ENCODE measurements around the gene GOLGA3. TPM values are rescaled to one million over a fixed set of nuclear protein-coding genes. Genes with fewer than 3 reads are reported as not detected.

The GOLGA3 gene
- polyA plus RNA-seq, 1 experiment = 22.6 TPM

- Histone ChIP-seq H3K27ac (ENCODE audit: low read depth, low read length) (no peak overlapping the region), H3K4me3 (ENCODE audit: low read depth, low read length) (no peak overlapping the region), H3K27me3 (ENCODE audit: control insufficient read depth, insufficient read depth, low read length) (no peaks in the 10 kb centered on the region), H3K9me3 (ENCODE audit: control insufficient read depth, insufficient read depth, low read length) (peaks cover 14% of the 10 kb centered on the region)
- ChIA-PET POLR2A (no interaction called here), CTCF (no interaction called here)
- no peak for TF ChIP-seq CTCF (IDR thresholded peaks at IDR 0.05; ENCODE audit: low read depth, low read length)
- no peak for DNase-seq (ENCODE audit: low read depth, low spot score)
Measured at GRCh38 chr12:132729541-132730320, 98.9 kb downstream of the GOLGA3 start.

DNA sequence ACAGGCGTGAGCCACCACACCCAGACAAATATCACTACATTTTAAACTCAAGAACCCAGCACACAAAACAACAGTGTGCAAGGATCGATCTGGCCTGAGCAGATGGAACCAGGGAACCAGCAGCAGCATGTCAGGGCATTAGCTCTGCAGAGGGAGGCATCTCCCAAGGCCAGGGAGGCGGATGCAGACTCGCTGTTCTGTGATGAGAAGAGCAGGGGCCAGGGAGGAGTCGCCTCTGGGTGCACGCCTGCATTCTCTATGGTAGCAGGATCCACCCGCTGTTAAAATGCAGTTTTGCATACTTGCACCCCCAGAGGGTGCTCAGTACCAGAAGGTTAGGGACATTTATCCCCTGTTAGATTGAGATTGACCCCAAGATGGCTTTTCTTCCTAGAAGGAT is 100.2 kb downstream of the GOLGA3 start:
- DNase-seq (ENCODE audit: low read depth, low spot score) = no peak
- no peaks in the 10 kb centered on the region for H3K27me3 ChIP-seq (ENCODE audit: control insufficient read depth, insufficient read depth, low read length)
- TF ChIP-seq CTCF (IDR thresholded peaks at IDR 0.05; ENCODE audit: low read depth, low read length) = no peak
- no peak overlapping the region for H3K4me3 ChIP-seq (ENCODE audit: low read depth, low read length)
- H3K9me3 ChIP-seq (ENCODE audit: control insufficient read depth, insufficient read depth, low read length) = peaks cover 14% of the 10 kb centered on the region
- ChIA-PET POLR2A (no interaction called here), CTCF (no interaction called here)
- H3K27ac ChIP-seq (ENCODE audit: low read depth, low read length) = no peak overlapping the region

GRCh38 chr12:132727091-132727794 is 101.4 kb downstream of the GOLGA3 start:
- ChIA-PET POLR2A (no interaction called here), CTCF (no interaction called here)
- Histone ChIP-seq H3K4me3 (ENCODE audit: low read depth, low read length) (no peak overlapping the region), H3K9me3 (ENCODE audit: control insufficient read depth, insufficient read depth, low read length) (peaks cover 17% of the 10 kb centered on the region), H3K27me3 (ENCODE audit: control insufficient read depth, insufficient read depth, low read length) (no peaks in the 10 kb centered on the region), H3K27ac (ENCODE audit: low read depth, low read length) (no peak overlapping the region)
- no peak for DNase-seq (ENCODE audit: low read depth, low spot score)
- TF ChIP-seq CTCF (IDR thresholded peaks at IDR 0.05; ENCODE audit: low read depth, low read length) = no peak

DNA sequence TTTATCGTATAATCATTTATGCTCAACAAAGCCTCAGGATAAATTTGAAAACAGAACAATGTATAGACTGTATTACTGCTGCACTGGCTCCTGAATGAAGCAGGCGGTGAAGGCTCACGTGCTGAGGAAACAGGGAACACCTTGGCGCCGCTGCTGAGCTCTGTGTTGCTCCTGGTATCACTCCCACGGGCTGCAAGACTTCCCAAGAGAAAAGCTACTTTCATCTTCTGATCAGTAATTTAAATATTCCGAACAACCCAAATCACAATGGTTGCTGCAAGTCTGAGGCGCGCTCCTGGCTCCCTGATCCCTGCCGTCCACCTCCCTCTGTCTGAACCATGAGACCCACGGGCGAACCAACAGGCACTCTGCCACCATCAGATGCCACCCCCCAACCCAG is 102.3 kb downstream of the GOLGA3 start:
- Histone ChIP-seq H3K27ac (ENCODE audit: low read depth, low read length) (no peak overlapping the region), H3K27me3 (ENCODE audit: control insufficient read depth, insufficient read depth, low read length) (no peaks in the 10 kb centered on the region), H3K4me3 (ENCODE audit: low read depth, low read length) (no peak overlapping the region), H3K9me3 (ENCODE audit: control insufficient read depth, insufficient read depth, low read length) (peaks cover 17% of the 10 kb centered on the region)
- POLR2A ChIA-PET = no interaction called here
- CTCF ChIA-PET = no interaction called here
- no peak for TF ChIP-seq CTCF (IDR thresholded peaks at IDR 0.05; ENCODE audit: low read depth, low read length)
- no peak for DNase-seq (ENCODE audit: low read depth, low spot score)

GRCh38 chr12:132724506-132725241 is 104.0 kb downstream of the GOLGA3 start:
- Histone ChIP-seq H3K27me3 (ENCODE audit: control insufficient read depth, insufficient read depth, low read length) (no peaks in the 10 kb centered on the region), H3K27ac (ENCODE audit: low read depth, low read length) (no peak overlapping the region), H3K9me3 (ENCODE audit: control insufficient read depth, insufficient read depth, low read length) (peaks cover 6% of the 10 kb centered on the region; the same call in 1 of the 2 replicates), H3K4me3 (ENCODE audit: low read depth, low read length) (no peak overlapping the region)
- no peak for DNase-seq (ENCODE audit: low read depth, low spot score)
- CTCF ChIA-PET = no interaction called here
- TF ChIP-seq CTCF (IDR thresholded peaks at IDR 0.05; ENCODE audit: low read depth, low read length) = no peak
- POLR2A ChIA-PET = no interaction called here
